GM12864 (cell line): ENCODE data around the gene TBX5.

ENCODE experiments used
- DNase-seq: peaks from one replicate; pipeline ENCODE4 v3.0.0-alpha.2; 2011; ENCODE audit warnings: low read depth
- H3K4me3 ChIP-seq: 2 replicates; pipeline ENCODE4 v1.5.1; 2011; ENCODE audit warnings: mild to moderate bottlenecking, low read depth, low read length, control low read depth
- TF ChIP-seq, protein P1 (sequence below): IDR thresholded peaks from 2 replicates; pipeline ENCODE4 v1.5.1; 2011; ENCODE audit warnings: low read depth, mild to moderate bottlenecking, moderate library complexity, low read length, control low read depth, inconsistent platforms; ENCODE audit errors: missing control alignments

The TBX5 gene

GRCh38 chr12:114404926-114405518, 922 bp downstream of the TBX5 start:
- TF ChIP-seq, protein P1, sequence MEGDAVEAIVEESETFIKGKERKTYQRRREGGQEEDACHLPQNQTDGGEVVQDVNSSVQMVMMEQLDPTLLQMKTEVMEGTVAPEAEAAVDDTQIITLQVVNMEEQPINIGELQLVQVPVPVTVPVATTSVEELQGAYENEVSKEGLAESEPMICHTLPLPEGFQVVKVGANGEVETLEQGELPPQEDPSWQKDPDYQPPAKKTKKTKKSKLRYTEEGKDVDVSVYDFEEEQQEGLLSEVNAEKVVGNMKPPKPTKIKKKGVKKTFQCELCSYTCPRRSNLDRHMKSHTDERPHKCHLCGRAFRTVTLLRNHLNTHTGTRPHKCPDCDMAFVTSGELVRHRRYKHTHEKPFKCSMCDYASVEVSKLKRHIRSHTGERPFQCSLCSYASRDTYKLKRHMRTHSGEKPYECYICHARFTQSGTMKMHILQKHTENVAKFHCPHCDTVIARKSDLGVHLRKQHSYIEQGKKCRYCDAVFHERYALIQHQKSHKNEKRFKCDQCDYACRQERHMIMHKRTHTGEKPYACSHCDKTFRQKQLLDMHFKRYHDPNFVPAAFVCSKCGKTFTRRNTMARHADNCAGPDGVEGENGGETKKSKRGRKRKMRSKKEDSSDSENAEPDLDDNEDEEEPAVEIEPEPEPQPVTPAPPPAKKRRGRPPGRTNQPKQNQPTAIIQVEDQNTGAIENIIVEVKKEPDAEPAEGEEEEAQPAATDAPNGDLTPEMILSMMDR = no peak
- DNase-seq = no peak
- H3K4me3 ChIP-seq = no peak overlapping the region

DNA sequence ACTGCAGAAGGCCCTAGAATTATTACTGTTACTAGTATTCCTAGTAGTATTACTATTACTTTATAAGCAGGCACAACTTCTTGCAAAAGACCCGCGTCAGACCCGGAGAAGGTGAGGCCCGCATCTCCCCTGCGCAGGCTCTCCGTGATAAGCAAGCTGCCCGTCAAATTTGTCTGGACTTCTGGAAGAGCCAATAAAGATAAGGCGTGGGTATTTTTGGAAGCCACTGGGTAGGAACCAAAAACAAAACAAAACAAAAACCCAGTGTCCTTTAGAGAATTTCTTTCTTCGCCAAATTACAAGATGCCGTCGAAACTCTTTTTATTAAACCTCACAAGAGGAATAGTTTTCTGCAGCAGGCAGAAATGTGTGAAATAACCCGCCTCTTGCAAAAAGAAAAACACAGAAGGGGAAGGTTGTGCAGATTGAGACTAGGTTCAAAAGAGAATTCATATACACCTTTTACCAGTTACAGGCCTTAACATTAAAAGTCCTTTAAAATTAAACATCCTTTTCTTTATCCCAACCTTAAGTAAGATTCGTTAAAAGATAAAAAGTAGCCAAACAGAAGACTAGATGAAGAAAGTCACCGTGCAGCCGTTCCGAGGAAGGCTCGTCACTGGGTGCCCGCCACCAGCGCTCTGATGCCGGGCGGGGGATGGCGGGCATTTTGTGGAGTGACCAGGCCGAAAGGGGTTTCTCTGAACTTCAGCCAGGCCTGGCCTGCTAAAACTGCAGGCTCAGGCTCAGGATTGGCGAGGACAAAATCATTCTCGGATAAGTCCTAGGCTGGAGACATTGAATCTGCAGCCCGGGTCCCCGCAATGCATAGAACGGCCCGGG, 1.6 kb downstream of the TBX5 start:
- TF ChIP-seq, protein P1 = no peak
- no peak overlapping the region for H3K4me3 ChIP-seq
- no peak for DNase-seq

DNA sequence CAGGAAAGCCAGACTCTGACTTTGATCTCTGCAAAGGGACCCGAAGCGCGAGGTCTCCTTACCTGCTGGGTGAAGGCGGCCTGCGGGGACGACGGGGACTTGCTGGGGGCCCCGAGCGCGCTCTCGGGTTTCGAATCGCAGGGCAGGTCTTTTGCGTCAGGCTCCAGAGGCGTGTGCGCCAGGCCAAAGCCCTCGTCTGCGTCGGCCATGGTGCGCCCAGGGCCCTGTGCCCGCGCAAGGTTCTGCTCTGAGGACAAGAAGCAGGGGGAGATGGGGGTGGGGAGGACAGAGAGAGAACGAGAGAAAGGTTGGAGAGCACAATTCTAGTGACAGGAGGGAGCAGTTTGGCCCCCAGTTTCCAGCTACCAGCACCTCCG, 2.3 kb downstream of the TBX5 start:
- DNase-seq = no peak
- TF ChIP-seq, protein P1 = no peak
- no peak overlapping the region for H3K4me3 ChIP-seq

DNA sequence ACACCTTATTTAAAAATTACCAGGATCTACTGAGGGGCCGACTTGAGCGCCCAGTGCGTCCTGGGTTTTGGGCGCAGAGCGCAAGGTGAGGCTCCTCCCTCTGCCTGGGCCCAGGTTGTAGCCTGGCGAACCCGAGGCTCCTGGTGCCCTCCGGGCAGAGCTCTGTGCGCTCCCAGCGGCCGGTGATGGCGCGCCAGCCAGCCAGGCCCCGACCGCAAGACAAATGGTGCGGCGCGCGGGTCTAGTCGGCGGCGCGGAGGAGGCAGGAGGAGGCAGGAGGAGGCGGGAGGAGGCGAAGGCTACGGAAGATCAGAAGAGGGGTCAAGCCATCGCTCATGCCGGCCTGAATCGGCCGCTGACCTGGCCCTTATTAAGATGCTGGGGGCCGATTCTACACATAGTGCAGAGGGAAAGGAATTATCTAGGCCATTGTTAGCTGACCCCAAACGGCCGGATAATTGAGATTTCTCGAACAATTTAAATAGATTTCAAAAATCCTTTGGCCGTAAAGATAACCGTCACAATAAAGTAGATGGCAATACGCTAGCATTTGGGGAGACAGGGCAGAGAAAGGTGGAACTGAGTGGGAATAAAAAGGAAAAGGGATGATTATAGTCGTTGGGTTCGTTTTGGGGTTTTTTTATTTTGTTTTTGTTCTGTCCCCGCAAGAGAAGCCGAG, 2.8 kb downstream of the TBX5 start:
- TF ChIP-seq, protein P1 = peak; percentile 15
- H3K4me3 ChIP-seq = no peak overlapping the region
- DNase-seq = no peak

DNA sequence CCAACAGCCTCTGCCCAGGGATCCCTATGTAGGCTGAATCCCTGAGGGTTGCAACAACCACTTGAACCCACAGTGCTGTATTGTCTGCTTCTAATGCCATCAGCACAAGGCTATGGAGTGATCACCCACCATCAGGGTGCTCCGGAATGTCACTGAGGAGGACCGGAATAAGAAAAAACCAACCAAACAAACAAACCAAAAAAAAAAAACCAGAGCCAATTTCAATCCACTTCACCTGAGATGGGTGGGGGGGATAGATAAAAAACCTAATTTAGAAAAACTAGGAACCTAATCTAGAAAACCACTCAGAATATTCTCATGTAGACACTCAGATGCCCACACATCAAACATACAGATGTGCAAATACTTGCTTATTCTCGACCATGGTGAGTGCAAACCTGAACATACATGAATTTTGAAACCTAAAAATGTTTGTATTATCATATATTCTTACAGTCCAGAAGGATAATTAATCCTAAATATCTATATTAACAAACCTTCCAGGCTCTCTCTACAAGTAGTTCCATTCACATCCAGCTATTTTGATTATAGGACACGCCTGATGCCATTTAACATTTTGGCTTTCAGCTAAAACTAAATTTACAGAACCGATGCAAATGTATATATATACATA, 3.7 kb downstream of the TBX5 start:
- DNase-seq = no peak
- H3K4me3 ChIP-seq = no peak overlapping the region
- TF ChIP-seq, protein P1 = no peak

- TF ChIP-seq, protein P1 = no peak
- DNase-seq = no peak
- no peak overlapping the region for H3K4me3 ChIP-seq
These were observed 4.4 kb downstream of the TBX5 start for GRCh38 chr12:114401328-114402083.
